Right lung (tissue), 10 donors: ENCODE results near the gene F13A1. TPM values are rescaled to one million over a fixed set of nuclear protein-coding genes. Genes with fewer than 3 reads are reported as not detected.

Experiments
- DNase-seq, 2 donors: peaks; one replicate each; pipeline ENCODE4 v3.0.0-alpha.2; 2013
- long read RNA-seq, 8 donors: transcript quantifications; one replicate each; lab custom pipeline, GENCODE V29; 2026
- polyA plus RNA-seq, 5 donors: library from polyadenylated mRNA; unstranded; fragments of 120-200 nt; gene quantifications; one replicate each; pipeline versions ENCODE4 v1.2.1 to v1.2.3, GENCODE V29; 2013; ENCODE audit warnings: inconsistent platforms in 1 of 5, low replicate concordance in 1 of 5; ENCODE audit not compliant: insufficient read length in 5 of 5, insufficient read depth in 1 of 5

F13A1 gene
- 10 to 100 TPM; 31.9 to 72.7 (median 36.9) TPM for polyA plus RNA-seq
- long read RNA-seq, donor 1, transcript F13A1-201 (15 exons, 3,999 nt), result major isoform, 9 of 38 reads
- long read RNA-seq, donor 1, partial matches to known transcripts, result 29 of 38 reads
- long read RNA-seq, donor 1, other reads (novel, unspliced or antisense), result 0 of 38 reads
- long read RNA-seq, donor 2, transcript F13A1-201 (15 exons, 3,999 nt), result major isoform, 12 of 39 reads
- long read RNA-seq, donor 2, partial matches to known transcripts, result 26 of 39 reads
- long read RNA-seq, donor 2, other reads (novel, unspliced or antisense), result 0 of 39 reads
- long read RNA-seq, donor 3, partial matches to known transcripts, result 0 of 3 reads
- long read RNA-seq, donor 3, other reads (novel, unspliced or antisense), result 0 of 3 reads
- long read RNA-seq, donor 4, partial matches to known transcripts, result 5 of 9 reads
- long read RNA-seq, donor 4, other reads (novel, unspliced or antisense), result 0 of 9 reads
- long read RNA-seq, donor 5, transcript F13A1-201 (15 exons, 3,999 nt), result major isoform, 10 of 78 reads
- long read RNA-seq, donor 5, partial matches to known transcripts, result 66 of 78 reads
- long read RNA-seq, donor 5, other reads (novel, unspliced or antisense), result 0 of 78 reads
- long read RNA-seq, donor 6, transcript F13A1-201 (15 exons, 3,999 nt), result major isoform, 6 of 6 reads
- long read RNA-seq, donor 6, partial matches to known transcripts, result 0 of 6 reads
- long read RNA-seq, donor 6, other reads (novel, unspliced or antisense), result 0 of 6 reads
- long read RNA-seq, donor 7, transcript F13A1-201 (15 exons, 3,999 nt), result major isoform, 9 of 20 reads
- long read RNA-seq, donor 7, partial matches to known transcripts, result 11 of 20 reads
- long read RNA-seq, donor 7, other reads (novel, unspliced or antisense), result 0 of 20 reads
- long read RNA-seq, donor 8, transcript F13A1-201 (15 exons, 3,999 nt), result major isoform, 5 of 5 reads
- long read RNA-seq, donor 8, partial matches to known transcripts, result 0 of 5 reads
- long read RNA-seq, donor 8, other reads (novel, unspliced or antisense), result 0 of 5 reads

- no peak for DNase-seq
Observed at GRCh38 chr6:6319952-6320811, at the start of gene F13A1. Gene F13A1 (minus strand): TSS chr6:6320662. CDS start chr6:6318664, 1,998 bp downstream.

GRCh38 chr6:6368684-6369052 is 48.2 kb upstream of the F13A1 start:
- DNase-seq, result no peak

- no peak for DNase-seq
Observed at GRCh38 chr6:6368040-6368683, 47.7 kb upstream of the F13A1 start.

- no peak for DNase-seq
Observed at GRCh38 chr6:6366803-6367202, 46.3 kb upstream of the F13A1 start.

DNA sequence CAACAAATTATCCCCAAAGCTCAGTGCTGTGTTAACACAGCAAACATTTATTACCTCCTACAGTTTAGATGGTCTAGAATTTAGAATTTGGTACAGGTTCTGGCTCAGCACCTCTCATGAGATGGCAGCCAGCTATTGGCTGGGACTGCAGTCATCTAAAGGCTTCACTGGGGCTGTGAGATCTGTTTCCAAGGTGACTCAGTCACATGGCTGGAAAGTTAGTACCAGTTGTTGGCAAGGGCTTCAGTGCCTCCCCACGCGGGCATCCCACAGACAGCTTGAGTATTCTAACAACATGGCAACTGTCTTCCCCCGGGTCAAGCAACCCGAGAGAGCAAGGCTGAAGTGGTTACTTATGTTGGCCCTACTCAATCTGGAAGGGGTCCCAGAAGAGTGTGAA is 44.8 kb upstream of the F13A1 start:
- DNase-seq, result no peak

- no peak for DNase-seq
Observed at GRCh38 chr6:6362056-6362840, 41.8 kb upstream of the F13A1 start.

DNA sequence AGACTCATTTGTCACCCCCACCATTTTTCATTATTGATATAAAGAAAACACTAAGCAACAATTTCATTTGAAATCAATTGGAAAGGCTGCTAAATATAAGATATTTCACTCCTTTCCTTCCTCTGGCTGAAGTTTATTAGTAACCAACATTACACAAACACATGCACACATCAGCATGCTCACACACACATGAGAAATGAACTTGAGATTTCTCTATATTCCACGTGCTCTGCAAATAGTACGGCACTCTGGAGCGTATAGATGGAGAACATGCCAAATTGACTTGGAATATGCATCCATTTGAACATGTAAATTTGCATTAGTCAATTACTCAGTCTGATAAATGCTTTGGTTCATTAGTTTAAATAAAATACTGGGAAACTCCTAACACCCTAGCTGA is 37.1 kb upstream of the F13A1 start:
- DNase-seq, result no peak

- no peak for DNase-seq
Observed at GRCh38 chr6:6357032-6357431, 36.6 kb upstream of the F13A1 start.

DNA sequence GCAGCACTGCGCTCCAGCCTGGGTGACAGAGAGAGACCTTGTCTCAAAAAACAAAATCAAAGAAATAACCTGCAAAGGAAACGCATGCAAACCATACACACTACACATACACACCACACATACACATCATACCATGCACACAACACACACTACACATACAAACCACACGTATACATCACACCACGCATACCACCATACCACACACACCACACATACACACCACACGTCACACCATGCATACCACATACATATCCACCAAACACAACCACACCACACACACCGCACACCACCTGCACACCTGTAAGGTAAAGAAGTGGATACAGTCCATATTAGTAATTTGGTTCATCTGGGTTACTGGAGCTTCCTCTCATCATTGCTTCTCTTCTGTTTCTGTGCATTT is 32.3 kb upstream of the F13A1 start:
- no peak for DNase-seq

- DNase-seq, result no peak
Observed at GRCh38 chr6:6351511-6352025, 31.1 kb upstream of the F13A1 start.

GRCh38 chr6:6350696-6351095 is 30.2 kb upstream of the F13A1 start:
- DNase-seq, result no peak

GRCh38 chr6:6348256-6348655 is 27.8 kb upstream of the F13A1 start:
- no peak for DNase-seq

- DNase-seq, result no peak
Observed at GRCh38 chr6:6346427-6347023, 26.1 kb upstream of the F13A1 start.

DNA sequence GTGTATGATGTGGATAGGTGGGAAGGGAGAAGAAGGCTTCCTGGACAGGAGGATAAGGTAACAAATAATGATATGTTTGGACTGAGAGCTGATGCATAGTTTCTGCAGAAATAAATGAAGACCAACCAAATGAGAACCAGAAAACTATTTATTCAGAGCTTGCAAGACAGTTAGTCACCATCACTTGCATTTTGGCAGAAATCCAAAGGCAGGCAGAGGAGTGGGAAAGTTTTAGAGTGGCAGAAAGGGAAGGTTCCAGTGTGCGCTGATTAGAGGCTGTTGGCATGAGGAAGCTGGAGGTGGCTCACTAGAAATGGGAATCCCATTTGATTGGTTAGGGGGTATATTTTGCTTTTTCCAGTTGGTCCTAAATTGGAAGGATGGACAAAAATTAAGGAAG is 13.0 kb upstream of the F13A1 start:
- no peak for DNase-seq

DNA sequence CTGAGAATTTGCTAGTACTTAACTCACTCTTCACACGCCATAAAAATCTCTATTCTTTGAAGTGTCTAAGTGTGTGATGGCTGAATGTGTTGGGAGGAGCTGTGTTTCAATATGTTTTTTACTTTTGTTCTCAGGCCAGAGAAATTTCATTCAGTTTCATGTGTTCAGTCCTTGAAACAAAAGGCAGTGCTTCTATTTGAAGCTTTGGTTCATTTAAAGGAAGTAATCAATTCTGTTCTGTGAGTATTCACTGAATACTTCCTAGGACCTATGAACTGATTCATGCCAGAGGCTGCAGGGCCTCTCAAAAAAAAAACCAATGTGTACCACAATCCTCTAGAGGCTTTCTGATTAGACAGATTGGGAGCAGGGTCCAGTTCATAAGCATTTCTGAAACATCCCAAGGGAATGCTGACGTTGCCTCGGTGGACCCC is 12.4 kb upstream of the F13A1 start:
- no peak for DNase-seq

- DNase-seq, result no peak
Observed at GRCh38 chr6:6331946-6332601, 11.6 kb upstream of the F13A1 start.

- DNase-seq, result no peak
Observed at GRCh38 chr6:6331393-6331792, 10.9 kb upstream of the F13A1 start.

DNA sequence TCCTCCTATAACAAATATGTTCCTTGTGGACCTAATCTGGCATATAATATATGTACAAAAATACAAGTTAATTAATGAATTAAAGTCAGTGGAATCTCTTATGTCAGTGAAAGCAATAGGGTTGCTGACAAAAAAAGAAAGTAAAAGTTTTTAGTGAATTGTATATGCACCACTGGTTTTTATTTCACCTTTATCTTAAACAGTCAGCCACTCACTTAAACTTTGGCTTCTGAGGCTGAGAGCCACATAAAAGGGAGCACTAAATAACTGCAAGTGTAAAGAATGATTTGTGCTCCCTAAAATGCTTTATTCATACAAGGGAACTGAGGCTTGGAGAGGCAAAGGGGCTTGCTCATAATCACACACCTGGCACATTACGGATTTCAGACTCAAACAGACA is 9.9 kb upstream of the F13A1 start:
- no peak for DNase-seq

GRCh38 chr6:6328451-6328850 is 8.0 kb upstream of the F13A1 start:
- DNase-seq, result no peak
